ENCODE data around the gene COL2A1.

GRCh38 chr12:48004053-48004941 lies at the start of gene COL2A1:
- TF ChIP-seq POLR2A (IDR thresholded peaks at IDR 0.05) (no peak), CTCF (IDR thresholded peaks at IDR 0.05) (no peak)
